ENCODE data around the gene ADAMTSL4.

DNA sequence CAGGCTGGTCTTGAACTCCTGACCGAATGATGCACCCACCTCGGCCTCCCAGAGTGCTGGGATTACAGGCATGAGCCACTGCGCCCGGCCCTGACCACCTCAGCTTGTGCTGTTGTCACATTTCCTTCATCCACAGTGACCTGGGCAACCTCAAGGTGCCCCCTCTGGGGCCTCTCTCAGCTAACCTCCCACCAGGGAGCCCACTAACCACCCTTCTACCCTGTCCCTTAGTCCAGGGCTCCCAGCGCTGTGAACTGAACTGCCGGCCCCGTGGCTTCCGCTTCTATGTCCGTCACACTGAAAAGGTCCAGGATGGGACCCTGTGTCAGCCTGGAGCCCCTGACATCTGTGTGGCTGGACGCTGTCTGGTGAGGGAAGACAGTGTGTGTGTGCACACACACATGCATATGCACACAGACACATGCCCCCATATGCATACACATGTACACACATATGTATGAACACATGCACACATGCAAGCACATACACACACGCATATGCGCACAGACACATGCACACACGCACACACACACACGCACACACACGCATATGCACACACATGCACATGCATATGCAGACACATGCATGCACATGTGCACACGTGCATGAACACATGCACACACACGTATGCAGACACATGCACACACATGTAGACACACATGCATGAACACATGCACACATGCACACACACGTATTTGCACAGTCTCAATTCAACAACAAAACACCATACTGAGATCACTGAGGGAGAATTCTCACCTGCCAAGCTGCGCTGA is 6.2 kb downstream of the ADAMTSL4 start:
- TF ChIP-seq CTCF (IDR thresholded peaks at IDR 0.05; ENCODE audit: insufficient read depth, low read depth, low read length), result no peak
- no peak for TF ChIP-seq EZH2 (IDR thresholded peaks at IDR 0.05; ENCODE audit: insufficient read depth, low read length)

All from astrocyte (in vitro differentiated cells and primary cell).